ENCODE data around the gene MYMX. TPM values are rescaled to one million over a fixed set of nuclear protein-coding genes. Genes with fewer than 3 reads are reported as not detected.

The MYMX gene
- total and polyA plus RNA-seq, 2 of the 4 experiments (the other 2 are of a cell fraction), result not detected

DNA sequence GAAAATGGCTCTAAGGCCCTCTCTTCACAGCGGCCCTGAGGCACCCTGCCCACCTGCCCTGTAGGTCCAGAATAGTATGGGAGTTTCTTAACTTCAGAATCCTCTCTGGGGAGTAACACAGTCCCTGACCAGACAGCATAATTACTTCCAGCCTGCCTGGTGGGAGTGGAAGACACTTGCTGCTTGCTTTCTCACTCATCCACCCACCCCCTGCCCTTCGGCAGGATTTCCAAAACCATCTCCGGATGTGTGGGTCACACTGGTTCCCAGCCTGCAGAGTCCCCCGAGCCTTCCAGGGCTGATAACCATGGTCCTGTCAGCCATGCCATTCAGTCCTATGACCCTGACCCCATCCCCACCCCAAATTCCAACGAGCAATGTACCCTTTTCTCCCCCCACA, 12.1 kb downstream of the MYMX start:
- Histone ChIP-seq H3K79me1 (ENCODE audit: low read depth in 1 of 2, low read length in 2 of 2) (peaks cover 0 to 8% of the 10 kb centered on the region in 2 experiments; a peak in 1 of 4 replicates), H3K27ac (ENCODE audit: insufficient read depth, low read length) (no peak overlapping the region), H3K56ac (ENCODE audit: extremely low read depth, insufficient read depth, low read length) (no peak overlapping the region), H2BK15ac (ENCODE audit: low read depth, low read length) (no peak overlapping the region), H3K9me3 (ENCODE audit: control insufficient read depth, insufficient read depth, low read length) (no peaks in the 10 kb centered on the region), H3K4me3 (ENCODE audit: insufficient read depth, low read depth, low read length) (no peak overlapping the region), H2BK120ac (ENCODE audit: low read depth, low read length) (no peak overlapping the region), H3K23ac (ENCODE audit: low read depth, low read length) (no peak overlapping the region), H3K27me3 (ENCODE audit: control insufficient read depth, insufficient read depth, low read length) (no peaks in the 10 kb centered on the region), H3K4ac (ENCODE audit: low read depth, low read length) (no peak overlapping the region), H3K18ac (ENCODE audit: low read depth, low read length) (no peak overlapping the region), H4K5ac (ENCODE audit: low read depth, low read length) (no peak overlapping the region), H4K8ac (ENCODE audit: low read depth in 2 of 2, low read length in 2 of 2) (no peak overlapping the region), H2BK5ac (ENCODE audit: low read depth, low read length, poor library complexity, severe bottlenecking) (no peak overlapping the region), H4K91ac (ENCODE audit: insufficient read depth, low read depth, low read length) (no peak overlapping the region), H2BK20ac (ENCODE audit: low read depth, low read length) (no peak overlapping the region), H2AFZ (replicated peaks; ENCODE audit: low read length, poor library complexity) (no peak overlapping the region), H3K9ac (ENCODE audit: low read depth, low read length) (no peak overlapping the region), H3K4me2 (ENCODE audit: low read depth, low read length) (no peak overlapping the region), H3K14ac (replicated peaks; ENCODE audit: low read depth, low read length) (no peak overlapping the region), H2AK9ac (replicated peaks; ENCODE audit: low read depth, low read length, poor library complexity) (no peak overlapping the region), H3K36me3 (ENCODE audit: control insufficient read depth, insufficient read depth, low read length) (peaks cover 2% of the 10 kb centered on the region; the same call in 1 of the 2 replicates), H3K4me1 (ENCODE audit: control insufficient read depth, insufficient read depth, low read length) (0 out of 2 replicates have a peak, but pooled peaks cover 7% of the 10 kb centered on the region), H2AK5ac (ENCODE audit: low read depth, low read length) (no peak overlapping the region), H3K9me1 (ENCODE audit: insufficient read depth, low read length) (no peaks in the 10 kb centered on the region), H4K20me1 (ENCODE audit: insufficient read depth, low read length) (no peaks in the 10 kb centered on the region)
- TF ChIP-seq MAZ (IDR thresholded peaks at IDR 0.05; ENCODE audit: borderline replicate concordance, low read depth, low read length) (no peak), SMC3 (IDR thresholded peaks at IDR 0.05; ENCODE audit: low read depth, low read length) (no peak), CHD1 (IDR thresholded peaks at IDR 0.05; ENCODE audit: low read depth, low read length) (no peak), RFX5 (IDR thresholded peaks at IDR 0.05; ENCODE audit: low read depth, low read length) (no peak), NFE2L2 (IDR thresholded peaks at IDR 0.05; ENCODE audit: low read depth, low read length) (no peak), MAFK (IDR thresholded peaks at IDR 0.05; ENCODE audit: low read depth, low read length) (no peak), FOS (IDR thresholded peaks at IDR 0.05; ENCODE audit: low read depth, low read length) (no peak), BHLHE40 (IDR thresholded peaks at IDR 0.05; ENCODE audit: low read depth, low read length) (no peak), RAD21 (IDR thresholded peaks at IDR 0.05; ENCODE audit: low read length) (no peak), MXI1 (IDR thresholded peaks at IDR 0.05; ENCODE audit: borderline replicate concordance, low read depth, low read length) (no peak)
- TF ChIP-seq, protein P1, sequence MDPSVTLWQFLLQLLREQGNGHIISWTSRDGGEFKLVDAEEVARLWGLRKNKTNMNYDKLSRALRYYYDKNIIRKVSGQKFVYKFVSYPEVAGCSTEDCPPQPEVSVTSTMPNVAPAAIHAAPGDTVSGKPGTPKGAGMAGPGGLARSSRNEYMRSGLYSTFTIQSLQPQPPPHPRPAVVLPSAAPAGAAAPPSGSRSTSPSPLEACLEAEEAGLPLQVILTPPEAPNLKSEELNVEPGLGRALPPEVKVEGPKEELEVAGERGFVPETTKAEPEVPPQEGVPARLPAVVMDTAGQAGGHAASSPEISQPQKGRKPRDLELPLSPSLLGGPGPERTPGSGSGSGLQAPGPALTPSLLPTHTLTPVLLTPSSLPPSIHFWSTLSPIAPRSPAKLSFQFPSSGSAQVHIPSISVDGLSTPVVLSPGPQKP (IDR thresholded peaks at IDR 0.05; ENCODE audit: borderline replicate concordance, low read depth, low read length), result no peak
- dilution Hi-C loops (cut with HindIII; ENCODE audit: low sequenced_read_pairs, unreplicated experiment) (no loop called here), intact Hi-C loops (cut with micrococcal nuclease) (no loop called here), in situ Hi-C loops (cut with MboI; ENCODE audit: low sequenced_read_pairs) (no loop called here)
- 97% methylated on average over 3 of the region's 5 CpGs; no CpG with 5 or more reads in 1 of the 2 experiments for WGBS, 2 experiments (ENCODE audit: extremely low coverage in 2 of 2, insufficient read length in 1 of 2)
- DNase-seq, result no peak
- ChIA-PET POLR2A (ENCODE audit: unreplicated experiment) (no interaction called here), CTCF (no interaction called here)
- no peak for ATAC-seq (ENCODE audit: low read depth)
- BruUV-seq (replicated peaks), result no TSS peak

Data from IMR-90 (cell line).